SIG-M5 treated with dmso at 0.1 percent for 504 hours (cell line): ENCODE results near the gene ZNF581.

Experiments used
- DNase-seq: peaks from one replicate; lab custom pipeline; 2025; ENCODE audit not compliant: unreplicated experiment; lab: John Stamatoyannopoulos, UW

The ZNF581 gene

GRCh38 chr19:55661826-55662225 is 18.4 kb downstream of the ZNF581 start:
- DNase-seq: peak; percentile 23

- DNase-seq: no peak
Measured at GRCh38 chr19:55663846-55664536, 20.5 kb downstream of the ZNF581 start.

GRCh38 chr19:55666343-55667005 is 23.0 kb downstream of the ZNF581 start:
- DNase-seq: no peak

GRCh38 chr19:55667006-55667381 is 23.5 kb downstream of the ZNF581 start:
- no peak for DNase-seq

- DNase-seq: no peak
Measured at GRCh38 chr19:55667511-55667910, 24.1 kb downstream of the ZNF581 start.

GRCh38 chr19:55667958-55668357 is 24.5 kb downstream of the ZNF581 start:
- no peak for DNase-seq

GRCh38 chr19:55668603-55669348 is 25.3 kb downstream of the ZNF581 start:
- no peak for DNase-seq

GRCh38 chr19:55669418-55670279 is 26.2 kb downstream of the ZNF581 start:
- DNase-seq: no peak

- no peak for DNase-seq
Measured at GRCh38 chr19:55670280-55671053, 27.0 kb downstream of the ZNF581 start.

GRCh38 chr19:55671054-55671378 is 27.6 kb downstream of the ZNF581 start:
- no peak for DNase-seq

GRCh38 chr19:55672418-55672817 is 29.0 kb downstream of the ZNF581 start:
- no peak for DNase-seq

GRCh38 chr19:55673465-55673864 is 30.0 kb downstream of the ZNF581 start:
- no peak for DNase-seq

GRCh38 chr19:55673889-55674288 is 30.4 kb downstream of the ZNF581 start:
- DNase-seq: no peak

GRCh38 chr19:55674459-55674840 is 31.0 kb downstream of the ZNF581 start:
- DNase-seq: no peak

- DNase-seq: peak; percentile 91
Measured at GRCh38 chr19:55674841-55675660, 31.6 kb downstream of the ZNF581 start, which contains the start of gene EPN1. Gene EPN1, plus strand, starts transcription at chr19:55675226. Its CDS starts 3,402 bp downstream, at chr19:55678628.

GRCh38 chr19:55675661-55676354 is 32.4 kb downstream of the ZNF581 start:
- no peak for DNase-seq

GRCh38 chr19:55676383-55676782 is 32.9 kb downstream of the ZNF581 start:
- DNase-seq: no peak

- DNase-seq: no peak
Measured at GRCh38 chr19:55676889-55677505, 33.5 kb downstream of the ZNF581 start.
